Trophoblast cell (in vitro differentiated cells and primary cell): Measurements from ENCODE around the gene PRM2.
A peak's percentile ranks its signal among the peaks of the same experiment; 100 is the strongest.

ENCODE experiments used
- DNase-seq, 2 donors: peaks; one replicate each; pipeline ENCODE4 v3.0.0-alpha.2; 2016
- H2AFZ ChIP-seq: 2 replicates; pipeline ENCODE4 v1.6.1; 2013; ENCODE audit warnings: low read length, moderate library complexity, mild to moderate bottlenecking; ENCODE audit not compliant: insufficient read depth, poor library complexity
- H2AK5ac ChIP-seq: 2 replicates; pipeline ENCODE4 v1.6.1; 2013; ENCODE audit warnings: mild to moderate bottlenecking, low read length
- H2BK120ac ChIP-seq: 2 replicates; pipeline ENCODE4 v1.6.1; 2013; ENCODE audit warnings: low read length, mild to moderate bottlenecking, moderate library complexity; ENCODE audit not compliant: insufficient read depth, poor library complexity
- H2BK12ac ChIP-seq: 2 replicates; pipeline ENCODE4 v1.6.1; 2013; ENCODE audit warnings: mild to moderate bottlenecking, low read length, moderate library complexity
- H2BK5ac ChIP-seq: 2 replicates; pipeline ENCODE4 v1.6.1; 2013; ENCODE audit warnings: low read length, low read depth, moderate library complexity, mild to moderate bottlenecking; ENCODE audit not compliant: poor library complexity
- H3K14ac ChIP-seq: 2 replicates; pipeline ENCODE4 v1.6.1; 2013; ENCODE audit warnings: mild to moderate bottlenecking, low read length
- H3K18ac ChIP-seq: 2 replicates; pipeline ENCODE4 v1.6.1; 2013; ENCODE audit warnings: mild to moderate bottlenecking, low read length
- H3K23ac ChIP-seq: 2 replicates; pipeline ENCODE4 v1.6.1; 2013; ENCODE audit warnings: low read length
- H3K27ac ChIP-seq: 2 replicates; pipeline ENCODE4 v1.5.1; 2013; ENCODE audit warnings: low read depth, mild to moderate bottlenecking, inconsistent platforms, low read length, moderate library complexity
- H3K27me3 ChIP-seq: 2 replicates; pipeline ENCODE4 v1.6.1; 2013; ENCODE audit warnings: inconsistent platforms, mild to moderate bottlenecking, low read length, moderate library complexity; ENCODE audit not compliant: insufficient read depth
- H3K36me3 ChIP-seq, 2 experiments: 1 replicate in 1 of 2; 2 replicates in 1 of 2; pipeline ENCODE4 v1.6.1; 2013; ENCODE audit warnings: low read length in 2 of 2, mild to moderate bottlenecking in 2 of 2, moderate library complexity in 1 of 2; ENCODE audit not compliant: insufficient read depth in 2 of 2, control insufficient read depth in 1 of 2
- H3K4ac ChIP-seq: 2 replicates; pipeline ENCODE4 v1.6.1; 2013; ENCODE audit warnings: low read depth, mild to moderate bottlenecking, low read length, moderate library complexity
- H3K4me1 ChIP-seq, 2 experiments: 1 replicate in 1 of 2; 2 replicates in 1 of 2; pipeline ENCODE4 v1.6.1; 2013; ENCODE audit warnings: low read length in 2 of 2, mild to moderate bottlenecking in 2 of 2, moderate library complexity in 1 of 2; ENCODE audit not compliant: insufficient read depth in 2 of 2, control insufficient read depth in 1 of 2
- H3K4me2 ChIP-seq: 2 replicates; pipeline ENCODE4 v1.6.1; 2013; ENCODE audit warnings: inconsistent platforms, mild to moderate bottlenecking, low read length, moderate library complexity
- H3K4me3 ChIP-seq: 2 replicates; pipeline ENCODE4 v1.5.1; 2013; ENCODE audit warnings: mild to moderate bottlenecking, low read depth, low read length, inconsistent platforms
- H3K79me1 ChIP-seq: one replicate; pipeline ENCODE4 v1.6.1; 2013; ENCODE audit warnings: low read length
- H3K79me2 ChIP-seq: 2 replicates; pipeline ENCODE4 v1.6.1; 2013; ENCODE audit warnings: low read length, mild to moderate bottlenecking; ENCODE audit not compliant: control insufficient read depth, insufficient read depth, poor library complexity
- H3K9ac ChIP-seq: 2 replicates; pipeline ENCODE4 v1.6.1; 2013; ENCODE audit warnings: mild to moderate bottlenecking, low read length
- H3K9me3 ChIP-seq: 2 replicates; pipeline ENCODE4 v1.6.1; 2013; ENCODE audit warnings: low read depth, mild to moderate bottlenecking, control low read depth, inconsistent platforms, low read length; ENCODE audit not compliant: insufficient read depth
- H4K12ac ChIP-seq: 2 replicates; pipeline ENCODE4 v1.6.1; 2013; ENCODE audit warnings: low read depth, mild to moderate bottlenecking, low read length, moderate library complexity
- H4K8ac ChIP-seq: 2 replicates; pipeline ENCODE4 v1.6.1; 2013; ENCODE audit warnings: low read depth, mild to moderate bottlenecking, low read length, moderate library complexity
- H4K91ac ChIP-seq: one replicate; pipeline ENCODE4 v1.6.1; 2013; ENCODE audit warnings: low read depth, mild to moderate bottlenecking, low read length, moderate library complexity
- WGBS: extraction: QIAGEN DNeasy Blood & Tissue Kit; methylation state at CpG from one replicate; pipeline ENCODE4 v1.1.7; 2013; ENCODE audit warnings: missing lambda C conversion rate; ENCODE audit not compliant: insufficient read length, insufficient coverage; ENCODE audit errors: extremely low coverage; 5-methylcytosine and 5-hydroxymethylcytosine counted together

PRM2 gene

DNA sequence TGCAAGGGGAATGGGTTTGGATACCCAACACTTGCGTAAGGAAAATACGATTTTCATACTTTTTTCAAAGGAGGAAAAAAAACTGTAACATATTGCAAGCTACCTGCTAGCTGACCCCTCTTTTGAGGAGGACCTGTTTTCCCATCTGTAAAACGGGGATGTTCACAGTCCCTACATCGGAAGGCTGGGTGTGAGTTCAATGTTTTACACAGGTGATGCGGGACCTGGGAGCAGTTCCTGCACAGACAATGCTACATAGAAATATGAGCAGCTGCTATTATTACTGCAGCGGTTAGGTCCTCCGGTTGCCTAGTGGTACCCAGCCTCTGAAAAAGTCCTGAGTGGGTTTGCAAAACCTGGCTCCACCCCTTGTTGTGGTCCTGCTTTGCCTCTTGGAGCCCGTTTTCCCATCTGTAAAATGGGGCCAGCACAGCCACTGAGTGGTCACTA lies 23.8 kb downstream of the PRM2 start:
- Histone ChIP-seq H3K4ac (no peak overlapping the region), H2AFZ (no peak overlapping the region), H3K14ac (no peak overlapping the region), H3K4me1 (peaks cover 12 to 19% of the 10 kb centered on the region in 2 experiments), H2BK12ac (no peak overlapping the region), H3K27ac (no peak overlapping the region), H3K4me2 (no peak overlapping the region), H3K36me3 (peaks cover 7 to 8% of the 10 kb centered on the region in 2 experiments), H3K79me1 (peaks cover 20% of the 10 kb centered on the region), H3K9me3 (no peaks in the 10 kb centered on the region), H4K91ac (no peak overlapping the region), H2BK5ac (no peak overlapping the region), H4K12ac (no peak overlapping the region), H3K9ac (no peak overlapping the region), H3K4me3 (no peak overlapping the region), H3K18ac (no peak overlapping the region), H3K79me2 (peaks cover 18% of the 10 kb centered on the region), H2BK120ac (no peak overlapping the region), H3K23ac (no peak overlapping the region), H4K8ac (no peak overlapping the region), H3K27me3 (no peaks in the 10 kb centered on the region), H2AK5ac (no peak overlapping the region)
- WGBS, result no CpG with 5 or more reads among the region's 8 CpGs
- DNase-seq, result no peak

GRCh38 chr16:11251525-11252481 lies 24.5 kb downstream of the PRM2 start:
- Histone ChIP-seq H3K27ac (no peak overlapping the region), H3K4me1 (peaks cover 9 to 14% of the 10 kb centered on the region in 2 experiments)
- WGBS, result no CpG with 5 or more reads among the region's 18 CpGs

DNA sequence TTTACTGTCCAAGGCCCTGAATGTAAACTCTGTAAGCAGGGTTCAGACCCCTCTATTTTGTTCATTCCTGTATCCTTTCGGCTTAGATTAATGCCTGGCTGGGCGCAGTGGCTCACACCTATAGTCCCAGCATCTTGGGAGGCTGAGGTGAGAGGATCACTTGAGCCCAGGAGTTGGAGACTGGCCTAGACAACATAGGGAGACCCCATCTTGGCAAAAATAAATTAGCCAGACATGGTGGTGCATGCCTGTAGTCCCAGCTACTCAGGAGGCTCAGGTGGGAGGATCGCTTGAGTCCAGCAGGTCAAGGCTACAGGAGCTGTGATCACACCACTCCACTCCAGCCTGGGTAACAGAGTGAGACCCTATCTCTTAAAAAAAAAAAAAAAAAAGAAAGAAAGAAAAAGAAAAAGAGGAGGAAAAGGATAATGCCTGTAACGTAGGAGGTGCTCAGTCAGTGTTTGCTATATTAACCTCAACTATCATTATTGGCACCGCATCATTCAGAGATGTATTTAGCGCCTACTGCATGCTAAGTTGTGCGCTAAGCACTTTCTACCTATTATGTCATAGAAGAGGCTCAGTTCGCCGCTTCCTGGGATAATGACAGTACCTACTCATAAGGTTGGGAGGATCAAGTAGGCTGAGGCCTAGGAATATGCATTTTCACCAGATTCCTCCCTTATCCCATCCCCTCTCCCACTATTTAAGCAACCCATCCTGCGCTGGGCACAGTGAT lies 25.3 kb downstream of the PRM2 start:
- DNase-seq, result no peak
- H3K14ac ChIP-seq, result no peak overlapping the region
- no peak overlapping the region for H3K23ac ChIP-seq
- H3K4ac ChIP-seq, result no peak overlapping the region
- no peak overlapping the region for H2BK120ac ChIP-seq
- H3K79me1 ChIP-seq, result peaks cover 10% of the 10 kb centered on the region
- H2BK12ac ChIP-seq, result no peak overlapping the region
- H4K8ac ChIP-seq, result no peak overlapping the region
- WGBS, result no CpG with 5 or more reads among the region's 10 CpGs
- H3K27ac ChIP-seq, result no peak overlapping the region
- peaks cover 7 to 8% of the 10 kb centered on the region in 2 experiments for H3K36me3 ChIP-seq
- peaks cover 14% of the 10 kb centered on the region for H3K79me2 ChIP-seq
- peaks cover 7 to 12% of the 10 kb centered on the region in 2 experiments for H3K4me1 ChIP-seq
- H2AFZ ChIP-seq, result no peak overlapping the region
- no peak overlapping the region for H4K12ac ChIP-seq
- H2BK5ac ChIP-seq, result no peak overlapping the region
- no peak overlapping the region for H2AK5ac ChIP-seq
- no peak overlapping the region for H3K18ac ChIP-seq
- no peaks in the 10 kb centered on the region for H3K27me3 ChIP-seq
- H3K9ac ChIP-seq, result no peak overlapping the region
- no peak overlapping the region for H3K4me3 ChIP-seq
- no peak overlapping the region for H4K91ac ChIP-seq
- no peaks in the 10 kb centered on the region for H3K9me3 ChIP-seq
- H3K4me2 ChIP-seq, result no peak overlapping the region

More at GRCh38 chr16:11251525-11252481, 24.5 kb downstream of the PRM2 start:
- H4K8ac ChIP-seq, result no peak overlapping the region
- H4K91ac ChIP-seq, result no peak overlapping the region
- H3K4ac ChIP-seq, result no peak overlapping the region
- no peak overlapping the region for H2BK12ac ChIP-seq
- peaks cover 18% of the 10 kb centered on the region for H3K79me2 ChIP-seq
- no peak overlapping the region for H2AK5ac ChIP-seq
- no peak overlapping the region for H3K18ac ChIP-seq
- H2BK5ac ChIP-seq, result no peak overlapping the region
- no peak overlapping the region for H3K9ac ChIP-seq
- H3K36me3 ChIP-seq, result peaks cover 7 to 8% of the 10 kb centered on the region in 2 experiments
- H3K9me3 ChIP-seq, result no peaks in the 10 kb centered on the region
- no peak overlapping the region for H3K4me3 ChIP-seq
- no peaks in the 10 kb centered on the region for H3K27me3 ChIP-seq
- H3K23ac ChIP-seq, result no peak overlapping the region
- no peak overlapping the region for H2AFZ ChIP-seq
- peaks cover 17% of the 10 kb centered on the region for H3K79me1 ChIP-seq
- no peak for DNase-seq
- H2BK120ac ChIP-seq, result no peak overlapping the region
- H4K12ac ChIP-seq, result no peak overlapping the region
- no peak overlapping the region for H3K14ac ChIP-seq
- no peak overlapping the region for H3K4me2 ChIP-seq

DNA sequence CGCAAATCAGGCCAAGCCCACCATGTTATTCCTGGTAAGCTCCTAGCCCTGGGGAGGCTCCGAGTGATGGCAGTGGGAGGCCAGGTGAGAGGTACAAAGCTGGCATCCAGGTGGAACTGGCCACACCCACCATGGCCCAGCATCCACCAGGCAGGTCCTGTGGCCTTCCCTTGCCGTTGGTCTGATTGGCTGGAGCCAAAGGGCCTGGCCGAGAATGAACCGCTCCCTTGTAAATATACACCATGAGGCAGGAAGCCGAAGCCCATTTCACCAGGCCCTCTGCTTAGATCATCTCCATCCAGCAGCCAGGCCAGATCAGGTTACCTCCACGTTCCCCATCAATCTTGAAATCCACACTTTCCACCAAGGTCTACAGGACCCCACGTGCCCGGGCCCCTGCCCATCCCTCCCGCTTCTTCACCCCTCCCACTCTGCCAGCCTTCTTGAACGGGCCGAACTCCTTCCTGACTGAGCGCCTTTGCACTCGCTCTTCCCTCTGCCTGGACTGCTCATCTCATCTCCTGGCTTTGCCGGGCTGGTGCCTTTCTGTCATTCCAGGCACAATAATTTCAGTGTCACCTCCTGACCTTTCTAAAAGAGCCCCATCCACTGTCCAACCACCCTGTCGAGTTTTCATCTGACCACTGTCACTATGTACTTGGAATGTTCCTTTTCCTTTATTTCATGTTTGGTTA lies 26.0 kb downstream of the PRM2 start:
- Histone ChIP-seq H3K27ac (no peak overlapping the region), H3K9me3 (no peaks in the 10 kb centered on the region), H3K27me3 (no peaks in the 10 kb centered on the region), H2AFZ (no peak overlapping the region), H3K4ac (no peak overlapping the region), H3K23ac (no peak overlapping the region), H3K79me2 (peaks cover 8% of the 10 kb centered on the region), H2BK12ac (no peak overlapping the region), H4K8ac (no peak overlapping the region), H4K12ac (no peak overlapping the region), H3K36me3 (peaks cover 7 to 8% of the 10 kb centered on the region in 2 experiments), H2AK5ac (no peak overlapping the region), H2BK5ac (no peak overlapping the region), H4K91ac (no peak overlapping the region), H3K9ac (no peak overlapping the region), H3K4me2 (no peak overlapping the region), H3K4me3 (no peak overlapping the region), H3K4me1 (peaks cover 7 to 12% of the 10 kb centered on the region in 2 experiments), H2BK120ac (no peak overlapping the region), H3K14ac (no peak overlapping the region), H3K79me1 (peaks cover 5% of the 10 kb centered on the region), H3K18ac (no peak overlapping the region)
- WGBS, result no CpG with 5 or more reads among the region's 16 CpGs
- DNase-seq, result peak in 1 of 2 donors; percentile 18
